ENCODE results near the gene XAGE1A.
"Not testable (repeated sequence)": the region's sequence is repeated elsewhere in the genome, so short reads cannot be mapped to it uniquely, and the experiment has no call there.

The XAGE1A gene

GRCh38 chrX:52495545-52496418 is at the start of gene XAGE1A:
XAGE1A (plus strand) TSS chrX:52495808; CDS start chrX:52497362, 1,554 bp downstream.
- H3K4me3 ChIP-seq (ENCODE audit: low read depth, low read length); DNase-seq (ENCODE audit: low read depth): not testable (repeated sequence)

GRCh38 chrX:52452031-52452430 is 43.6 kb upstream of the XAGE1A start:
- not testable (repeated sequence) for DNase-seq (ENCODE audit: low read depth); H3K4me3 ChIP-seq (ENCODE audit: low read depth, low read length)

- DNase-seq (ENCODE audit: low read depth); H3K4me3 ChIP-seq (ENCODE audit: low read depth, low read length): not testable (repeated sequence)
These were observed 24.3 kb upstream of the XAGE1A start for GRCh38 chrX:52471301-52471700.

- H3K4me3 ChIP-seq (ENCODE audit: low read depth, low read length), result not testable (repeated sequence)
These were observed 788 bp downstream of the XAGE1A start for GRCh38 chrX:52496419-52496772.

GRCh38 chrX:52501362-52501761 is 5.8 kb downstream of the XAGE1A start:
- not testable (repeated sequence) for DNase-seq (ENCODE audit: low read depth); H3K4me3 ChIP-seq (ENCODE audit: low read depth, low read length)

More at GRCh38 chrX:52496419-52496772, 788 bp downstream of the XAGE1A start:
- not testable (repeated sequence) for DNase-seq (ENCODE audit: low read depth)

GRCh38 chrX:52504551-52504950 is 8.9 kb downstream of the XAGE1A start:
- TF ChIP-seq CTCF (IDR thresholded peaks at IDR 0.05; ENCODE audit: insufficient read depth, low read depth, low read length, missing control alignments), result no peak
- no peak for DNase-seq (ENCODE audit: low read depth)
- H3K4me3 ChIP-seq (ENCODE audit: low read depth, low read length), result no peak overlapping the region

- H3K4me3 ChIP-seq (ENCODE audit: low read depth, low read length), result no peak overlapping the region
- no peak for DNase-seq (ENCODE audit: low read depth)
- TF ChIP-seq CTCF (IDR thresholded peaks at IDR 0.05; ENCODE audit: insufficient read depth, low read depth, low read length, missing control alignments), result no peak
These were observed 11.7 kb downstream of the XAGE1A start for GRCh38 chrX:52507331-52507730.

- no peak for DNase-seq (ENCODE audit: low read depth)
- TF ChIP-seq CTCF (IDR thresholded peaks at IDR 0.05; ENCODE audit: insufficient read depth, low read depth, low read length, missing control alignments), result no peak
- no peak overlapping the region for H3K4me3 ChIP-seq (ENCODE audit: low read depth, low read length)
These were observed 14.3 kb downstream of the XAGE1A start for GRCh38 chrX:52509916-52510315.

GRCh38 chrX:52511126-52511525 is 15.5 kb downstream of the XAGE1A start:
- DNase-seq (ENCODE audit: low read depth); H3K4me3 ChIP-seq (ENCODE audit: low read depth, low read length): not testable (repeated sequence)

- not testable (repeated sequence) for H3K4me3 ChIP-seq (ENCODE audit: low read depth, low read length); DNase-seq (ENCODE audit: low read depth)
These were observed 20.7 kb downstream of the XAGE1A start for GRCh38 chrX:52516110-52516986.

GRCh38 chrX:52516987-52517325 is 21.3 kb downstream of the XAGE1A start, which contains the start of gene XAGE1B:
XAGE1B (minus strand) TSS chrX:52517063; CDS start chrX:52515527, 1,536 bp downstream.
- H3K4me3 ChIP-seq (ENCODE audit: low read depth, low read length); DNase-seq (ENCODE audit: low read depth): not testable (repeated sequence)

- not testable (repeated sequence) for H3K4me3 ChIP-seq (ENCODE audit: low read depth, low read length); DNase-seq (ENCODE audit: low read depth)
These were observed 45.4 kb downstream of the XAGE1A start for GRCh38 chrX:52541051-52541450.

All from GM12865 (cell line).